HEK293 (cell line): ENCODE data around the gene UPF2.

ENCODE experiments used
- CTCF ChIA-PET: fragments of 350-600 bp; formaldehyde crosslinking; extraction: SDS; loops from one replicate; lab custom pipeline; 2021; ENCODE audit warnings: antibody characterized with exemption; lab: Yijun Ruan, JAX
- POLR2A ChIA-PET: fragments of 300-600 bp; formaldehyde crosslinking; extraction: SDS; loops from one replicate; lab custom pipeline; 2020; ENCODE audit warnings: antibody characterized with exemption, inconsistent platforms; lab: Yijun Ruan, JAX
- H3K27ac ChIP-seq: fragments of 200-500 bp; sonication (Bioruptor generic); 2 replicates; pipeline ENCODE4 v1.5.1; 2014; ENCODE audit warnings: low read depth, low read length, control low read depth, inconsistent platforms; ENCODE audit errors: extremely low read depth
- H3K36me3 ChIP-seq, 2 experiments: fragments of 200-500 bp in 1 of 2; sonication (Bioruptor generic) in 1 of 2; 1 replicate in 1 of 2; 2 replicates in 1 of 2; pipeline ENCODE4 v1.5.1; 2014 to 2017; ENCODE audit warnings: inconsistent platforms in 2 of 2, low read length in 2 of 2; ENCODE audit not compliant: control insufficient read depth in 2 of 2, insufficient read depth in 1 of 2
- H3K4me1 ChIP-seq: fragments of 200-500 bp; sonication (Bioruptor generic); 2 replicates; pipeline ENCODE4 v1.5.1; 2014; ENCODE audit warnings: mild to moderate bottlenecking, low read length, inconsistent platforms; ENCODE audit not compliant: control insufficient read depth, insufficient read depth
- H3K4me3 ChIP-seq: 2 replicates; pipeline ENCODE4 v1.5.1; 2011; ENCODE audit warnings: low read depth, mild to moderate bottlenecking, control low read depth, low read length, moderate library complexity
- H3K9me3 ChIP-seq: fragments of 200-500 bp; sonication (Bioruptor generic); 2 replicates; pipeline ENCODE4 v1.5.1; 2014; ENCODE audit warnings: low read depth, low read length, inconsistent platforms; ENCODE audit not compliant: control insufficient read depth, insufficient read depth
- KLF16 ChIP-seq: fragments of 450-650 bp; formaldehyde crosslinking; IDR thresholded peaks from 2 replicates; pipeline ENCODE4 v1.5.1; 2017; ENCODE audit warnings: missing biosample characterization, missing genetic modification characterization
- PBX3 ChIP-seq: sonication (generic); formaldehyde crosslinking; IDR thresholded peaks from 2 replicates; pipeline ENCODE4 v1.8.1; 2022; ENCODE audit warnings: mild to moderate bottlenecking, moderate library complexity, missing genetic modification reagents
- WT1 ChIP-seq: fragments of 450-650 bp; formaldehyde crosslinking; IDR thresholded peaks from 2 replicates; pipeline ENCODE4 v1.5.1; 2016; ENCODE audit warnings: missing biosample characterization, missing genetic modification characterization
- ZBTB17 ChIP-seq: fragments of 450-650 bp; formaldehyde crosslinking; IDR thresholded peaks from 2 replicates; pipeline ENCODE4 v1.5.1; 2016; ENCODE audit warnings: missing biosample characterization, missing genetic modification characterization
- ZIC2 ChIP-seq: fragments of 450-650 bp; formaldehyde crosslinking; IDR thresholded peaks from 2 replicates; pipeline ENCODE4 v1.5.1; 2016; ENCODE audit warnings: missing biosample characterization, missing genetic modification characterization
- ZNF121 ChIP-seq: fragments of 450-650 bp; formaldehyde crosslinking; IDR thresholded peaks from 2 replicates; pipeline ENCODE4 v1.5.1; 2016; ENCODE audit warnings: missing biosample characterization, missing genetic modification characterization
- ZNF133 ChIP-seq: fragments of 450-650 bp; formaldehyde crosslinking; IDR thresholded peaks from 2 replicates; pipeline ENCODE4 v1.5.1; 2016; ENCODE audit warnings: missing biosample characterization, missing genetic modification characterization
- ZNF214 ChIP-seq: fragments of 450-650 bp; formaldehyde crosslinking; IDR thresholded peaks from 2 replicates; pipeline ENCODE4 v1.5.1; 2017; ENCODE audit warnings: missing biosample characterization, mild to moderate bottlenecking, missing genetic modification characterization, borderline replicate concordance
- ZNF426 ChIP-seq: fragments of 450-650 bp; formaldehyde crosslinking; IDR thresholded peaks from 2 replicates; pipeline ENCODE4 v1.5.1; 2017; ENCODE audit warnings: missing biosample characterization, missing genetic modification characterization, mild to moderate bottlenecking, inconsistent platforms, moderate library complexity
- ZNF530 ChIP-seq: fragments of 450-650 bp; formaldehyde crosslinking; IDR thresholded peaks from 2 replicates; pipeline ENCODE4 v1.5.1; 2016; ENCODE audit warnings: low read depth, missing biosample characterization, missing genetic modification characterization
- ZNF571 ChIP-seq: fragments of 450-650 bp; formaldehyde crosslinking; IDR thresholded peaks from 2 replicates; pipeline ENCODE4 v1.5.0; 2017; ENCODE audit warnings: missing biosample characterization, missing genetic modification characterization
- ZNF580 ChIP-seq: fragments of 450-650 bp; formaldehyde crosslinking; IDR thresholded peaks from 2 replicates; pipeline ENCODE4 v1.5.1; 2016; ENCODE audit warnings: missing biosample characterization, missing genetic modification characterization
- ZNF596 ChIP-seq: fragments of 450-650 bp; IDR thresholded peaks from 2 replicates; pipeline ENCODE4 v1.5.0; 2018; ENCODE audit warnings: missing biosample characterization, mild to moderate bottlenecking, missing genetic modification characterization, moderate library complexity
- ZNF791 ChIP-seq: fragments of 450-650 bp; formaldehyde crosslinking; IDR thresholded peaks from 2 replicates; pipeline ENCODE4 v1.5.1; 2016; ENCODE audit warnings: missing biosample characterization, missing genetic modification characterization
- ZNF792 ChIP-seq: fragments of 450-650 bp; formaldehyde crosslinking; IDR thresholded peaks from 2 replicates; pipeline ENCODE4 v1.5.1; 2016; ENCODE audit warnings: missing biosample characterization, missing genetic modification characterization
- TF ChIP-seq, protein P1 (sequence below): fragments of 450-650 bp; formaldehyde crosslinking; IDR thresholded peaks from 2 replicates; pipeline ENCODE4 v1.5.1; 2016; ENCODE audit warnings: missing biosample characterization, missing genetic modification characterization, borderline replicate concordance
- TF ChIP-seq, protein P2 (sequence below): fragments of 450-650 bp; formaldehyde crosslinking; IDR thresholded peaks from 2 replicates; pipeline ENCODE4 v1.5.1; 2016; ENCODE audit warnings: missing biosample characterization, missing genetic modification characterization

UPF2 gene

GRCh38 chr10:12041766-12042408, 722 bp downstream of the UPF2 start (continued):
- TF ChIP-seq ZNF571 (tag by site-specific recombination) (no peak), ZBTB17 (tag by site-specific recombination) (peak; percentile 94), ZNF791 (tag by site-specific recombination) (no peak), KLF16 (tag by site-specific recombination) (no peak; the same call in 1 of the 2 replicates), ZNF792 (no peak), WT1 (no peak), ZNF133 (no peak), ZNF530 (tag by site-specific recombination) (no peak), ZNF214 (tag by site-specific recombination) (no peak), ZNF580 (tag by site-specific recombination) (no peak), PBX3 (CRISPR knock-in tag) (0 out of 2 replicates have a peak, but pooled peaks have one; percentile 17), ZIC2 (tag by site-specific recombination) (no peak)
- TF ChIP-seq, protein P1, sequence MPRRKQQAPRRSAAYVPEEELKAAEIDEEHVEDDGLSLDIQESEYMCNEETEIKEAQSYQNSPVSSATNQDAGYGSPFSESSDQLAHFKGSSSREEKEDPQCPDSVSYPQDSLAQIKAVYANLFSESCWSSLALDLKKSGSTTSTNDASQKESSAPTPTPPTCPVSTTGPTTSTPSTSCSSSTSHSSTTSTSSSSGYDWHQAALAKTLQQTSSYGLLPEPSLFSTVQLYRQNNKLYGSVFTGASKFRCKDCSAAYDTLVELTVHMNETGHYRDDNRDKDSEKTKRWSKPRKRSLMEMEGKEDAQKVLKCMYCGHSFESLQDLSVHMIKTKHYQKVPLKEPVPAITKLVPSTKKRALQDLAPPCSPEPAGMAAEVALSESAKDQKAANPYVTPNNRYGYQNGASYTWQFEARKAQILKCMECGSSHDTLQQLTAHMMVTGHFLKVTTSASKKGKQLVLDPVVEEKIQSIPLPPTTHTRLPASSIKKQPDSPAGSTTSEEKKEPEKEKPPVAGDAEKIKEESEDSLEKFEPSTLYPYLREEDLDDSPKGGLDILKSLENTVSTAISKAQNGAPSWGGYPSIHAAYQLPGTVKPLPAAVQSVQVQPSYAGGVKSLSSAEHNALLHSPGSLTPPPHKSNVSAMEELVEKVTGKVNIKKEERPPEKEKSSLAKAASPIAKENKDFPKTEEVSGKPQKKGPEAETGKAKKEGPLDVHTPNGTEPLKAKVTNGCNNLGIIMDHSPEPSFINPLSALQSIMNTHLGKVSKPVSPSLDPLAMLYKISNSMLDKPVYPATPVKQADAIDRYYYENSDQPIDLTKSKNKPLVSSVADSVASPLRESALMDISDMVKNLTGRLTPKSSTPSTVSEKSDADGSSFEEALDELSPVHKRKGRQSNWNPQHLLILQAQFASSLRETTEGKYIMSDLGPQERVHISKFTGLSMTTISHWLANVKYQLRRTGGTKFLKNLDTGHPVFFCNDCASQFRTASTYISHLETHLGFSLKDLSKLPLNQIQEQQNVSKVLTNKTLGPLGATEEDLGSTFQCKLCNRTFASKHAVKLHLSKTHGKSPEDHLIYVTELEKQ = 0 out of 2 replicates have a peak, but pooled peaks have one; percentile 8
- TF ChIP-seq, protein P2, sequence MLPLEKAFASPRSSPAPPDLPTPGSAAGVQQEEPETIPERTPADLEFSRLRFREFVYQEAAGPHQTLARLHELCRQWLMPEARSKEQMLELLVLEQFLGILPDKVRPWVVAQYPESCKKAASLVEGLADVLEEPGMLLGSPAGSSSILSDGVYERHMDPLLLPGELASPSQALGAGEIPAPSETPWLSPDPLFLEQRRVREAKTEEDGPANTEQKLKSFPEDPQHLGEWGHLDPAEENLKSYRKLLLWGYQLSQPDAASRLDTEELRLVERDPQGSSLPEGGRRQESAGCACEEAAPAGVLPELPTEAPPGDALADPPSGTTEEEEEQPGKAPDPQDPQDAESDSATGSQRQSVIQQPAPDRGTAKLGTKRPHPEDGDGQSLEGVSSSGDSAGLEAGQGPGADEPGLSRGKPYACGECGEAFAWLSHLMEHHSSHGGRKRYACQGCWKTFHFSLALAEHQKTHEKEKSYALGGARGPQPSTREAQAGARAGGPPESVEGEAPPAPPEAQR (tag by site-specific recombination) = no peak

- Histone ChIP-seq H3K4me1 (0 out of 2 replicates have a peak, but pooled peaks cover 3% of the 10 kb centered on the region), H3K4me3 (no peak overlapping the region), H3K27ac (no peak overlapping the region), H3K9me3 (no peaks in the 10 kb centered on the region), H3K36me3 (peaks cover 21 to 35% of the 10 kb centered on the region in 2 experiments)
- CTCF ChIA-PET = no interaction called here
- TF ChIP-seq ZNF426 (tag by site-specific recombination) = no peak
- POLR2A ChIA-PET = no interaction called here
These were observed 6.4 kb downstream of the UPF2 start for GRCh38 chr10:12036073-12036655.

DNA sequence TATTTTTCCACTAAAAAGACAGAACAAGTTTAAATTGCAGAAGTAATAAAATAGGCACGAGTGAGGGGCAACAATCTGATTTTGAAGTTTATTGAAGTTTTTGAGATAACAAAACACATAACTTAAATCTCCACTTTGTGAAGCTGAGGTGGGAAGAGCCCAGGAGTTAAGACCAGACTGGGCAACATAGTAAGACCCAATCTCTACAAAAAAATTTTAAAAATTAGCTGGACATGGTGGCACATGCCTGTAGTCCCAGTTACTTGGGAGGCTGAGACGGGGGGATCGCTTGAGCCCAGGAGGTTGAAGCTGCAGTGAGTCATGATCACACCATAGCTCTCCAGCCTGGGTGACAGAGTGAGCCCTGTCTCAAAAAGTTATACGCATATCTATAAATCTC, 11.2 kb downstream of the UPF2 start:
- CTCF ChIA-PET = interaction anchor here (0.6 kb wide), 2 partner anchors 43 to 891 kb away, joined by 3 read pairs; no protein-coding TSS in a partner anchor
- H3K4me3 ChIP-seq = no peak overlapping the region
- H3K9me3 ChIP-seq = no peaks in the 10 kb centered on the region
- H3K27ac ChIP-seq = no peak overlapping the region
- H3K36me3 ChIP-seq = peaks cover 46 to 67% of the 10 kb centered on the region in 2 experiments
- POLR2A ChIA-PET = no interaction called here
- no peaks in the 10 kb centered on the region for H3K4me1 ChIP-seq
- TF ChIP-seq, protein P2 (tag by site-specific recombination) = no peak
- TF ChIP-seq ZNF121 (tag by site-specific recombination) (peak; percentile 85), ZNF596 (tag by site-specific recombination) (no peak)
